Measurements from ENCODE around the gene NPS.

The NPS gene

GRCh38 chr10:127570036-127570435 is 20.9 kb downstream of the NPS start:
- Mint-ChIP-seq H3K9me3 (no peaks in the 10 kb centered on the region), H3K4me1 (ENCODE audit: low read depth) (no peaks in the 10 kb centered on the region), H3K27me3 (peaks cover 14% of the 10 kb centered on the region), H3K36me3 (ENCODE audit: low read depth) (no peaks in the 10 kb centered on the region), H3K4me3 (no peak overlapping the region), H3K27ac (no peak overlapping the region)
- intact Hi-C loops (cut with micrococcal nuclease), result no loop called here

- H3K4me3 Mint-ChIP-seq, result no peak overlapping the region
- H3K27ac Mint-ChIP-seq, result no peak overlapping the region
- intact Hi-C loops (cut with micrococcal nuclease), result no loop called here
- H3K27me3 Mint-ChIP-seq, result peaks cover 12% of the 10 kb centered on the region
- H3K4me1 Mint-ChIP-seq (ENCODE audit: low read depth), result no peaks in the 10 kb centered on the region
- H3K9me3 Mint-ChIP-seq, result no peaks in the 10 kb centered on the region
- no peaks in the 10 kb centered on the region for H3K36me3 Mint-ChIP-seq (ENCODE audit: low read depth)
Measured at GRCh38 chr10:127571386-127571785, 22.3 kb downstream of the NPS start.

- Mint-ChIP-seq H3K4me3 (no peak overlapping the region), H3K9me3 (no peaks in the 10 kb centered on the region), H3K4me1 (ENCODE audit: low read depth) (no peaks in the 10 kb centered on the region), H3K27me3 (peaks cover 6% of the 10 kb centered on the region), H3K27ac (no peak overlapping the region), H3K36me3 (ENCODE audit: low read depth) (no peaks in the 10 kb centered on the region)
- intact Hi-C loops (cut with micrococcal nuclease), result no loop called here
Measured at GRCh38 chr10:127576051-127576450, 26.9 kb downstream of the NPS start.

DNA sequence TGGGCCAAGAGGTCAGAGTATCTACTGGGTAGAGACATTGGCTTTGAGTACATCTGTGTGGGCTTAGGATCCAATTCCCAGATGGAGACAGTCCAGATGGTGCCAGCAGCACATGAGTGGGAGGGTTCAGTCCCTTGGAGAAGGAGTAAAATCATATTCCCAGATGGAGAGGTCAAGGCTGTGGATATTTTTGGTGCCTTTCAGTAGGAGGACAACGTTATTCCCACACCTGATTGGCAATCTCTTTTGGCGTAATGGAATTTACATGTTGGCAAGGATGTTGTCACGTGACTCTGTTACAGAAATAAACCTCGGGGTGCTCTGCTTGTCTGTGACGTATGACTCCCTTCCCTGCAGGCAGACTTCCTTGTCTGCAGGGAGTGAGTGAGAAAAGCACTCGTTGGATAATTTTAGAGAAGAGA is 27.6 kb downstream of the NPS start:
- intact Hi-C loops (cut with micrococcal nuclease), result no loop called here
- H3K27me3 Mint-ChIP-seq, result peaks cover 6% of the 10 kb centered on the region
- H3K27ac Mint-ChIP-seq, result no peak overlapping the region
- H3K4me3 Mint-ChIP-seq, result no peak overlapping the region
- H3K9me3 Mint-ChIP-seq, result no peaks in the 10 kb centered on the region
- H3K4me1 Mint-ChIP-seq (ENCODE audit: low read depth), result no peaks in the 10 kb centered on the region
- no peaks in the 10 kb centered on the region for H3K36me3 Mint-ChIP-seq (ENCODE audit: low read depth)

DNA sequence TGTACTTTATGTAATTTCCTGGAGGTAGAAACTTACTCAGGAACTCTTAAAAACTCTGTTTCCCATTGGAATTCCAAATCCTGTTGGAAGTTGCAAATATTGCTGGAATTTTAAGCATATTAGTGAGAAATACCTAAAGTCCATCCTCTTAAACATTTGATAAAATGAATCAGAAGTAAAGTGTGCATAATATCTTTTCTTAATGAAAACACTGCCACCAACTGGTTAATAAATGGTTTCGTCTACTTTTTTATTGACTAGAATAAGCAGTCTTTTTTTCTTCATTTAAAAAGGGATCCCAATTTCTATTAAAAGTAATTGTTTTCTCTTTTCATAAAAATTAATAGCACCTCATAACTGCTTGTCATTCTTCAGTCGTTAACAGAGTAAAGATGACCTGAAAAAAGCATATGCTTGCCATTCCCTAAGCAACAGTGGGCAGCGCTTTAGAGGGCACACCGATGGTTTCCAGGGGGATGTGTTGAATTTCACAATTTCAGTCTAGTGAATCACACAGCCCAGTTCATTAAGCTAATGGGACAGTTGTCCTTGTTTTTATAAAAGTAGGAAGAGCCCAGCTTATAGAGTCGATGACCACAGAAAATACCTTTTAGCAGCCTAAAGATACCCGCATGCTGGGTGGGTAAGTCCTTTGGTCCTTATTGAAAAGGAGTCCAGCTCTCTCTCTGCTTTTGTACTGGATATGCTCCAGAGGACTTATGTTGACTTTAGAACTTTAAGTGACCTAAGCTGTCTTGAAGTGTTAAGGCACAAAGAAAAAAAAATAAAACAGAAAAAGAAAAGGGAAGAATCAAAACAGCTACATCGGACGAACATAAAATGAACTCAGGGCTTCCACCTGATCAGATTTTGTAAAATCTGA is 28.5 kb downstream of the NPS start:
- H3K4me1 Mint-ChIP-seq (ENCODE audit: low read depth), result no peaks in the 10 kb centered on the region
- peaks cover 6% of the 10 kb centered on the region for H3K27me3 Mint-ChIP-seq
- intact Hi-C loops (cut with micrococcal nuclease), result no loop called here
- H3K27ac Mint-ChIP-seq, result no peak overlapping the region
- no peaks in the 10 kb centered on the region for H3K9me3 Mint-ChIP-seq
- H3K4me3 Mint-ChIP-seq, result no peak overlapping the region
- no peaks in the 10 kb centered on the region for H3K36me3 Mint-ChIP-seq (ENCODE audit: low read depth)

GRCh38 chr10:127578259-127578960 is 29.3 kb downstream of the NPS start:
- intact Hi-C loops (cut with micrococcal nuclease), result no loop called here
- Mint-ChIP-seq H3K4me1 (ENCODE audit: low read depth) (no peaks in the 10 kb centered on the region), H3K36me3 (ENCODE audit: low read depth) (no peaks in the 10 kb centered on the region), H3K4me3 (no peak overlapping the region), H3K27me3 (no peaks in the 10 kb centered on the region), H3K9me3 (no peaks in the 10 kb centered on the region), H3K27ac (no peak overlapping the region)

- Mint-ChIP-seq H3K4me3 (no peak overlapping the region), H3K9me3 (no peaks in the 10 kb centered on the region), H3K36me3 (ENCODE audit: low read depth) (no peaks in the 10 kb centered on the region), H3K27me3 (no peaks in the 10 kb centered on the region), H3K4me1 (ENCODE audit: low read depth) (no peaks in the 10 kb centered on the region), H3K27ac (no peak overlapping the region)
- intact Hi-C loops (cut with micrococcal nuclease), result no loop called here
Measured at GRCh38 chr10:127578961-127579305, 29.8 kb downstream of the NPS start.

- H3K27me3 Mint-ChIP-seq, result no peaks in the 10 kb centered on the region
- no peaks in the 10 kb centered on the region for H3K9me3 Mint-ChIP-seq
- no peak overlapping the region for H3K4me3 Mint-ChIP-seq
- intact Hi-C loops (cut with micrococcal nuclease), result no loop called here
- no peaks in the 10 kb centered on the region for H3K36me3 Mint-ChIP-seq (ENCODE audit: low read depth)
- H3K27ac Mint-ChIP-seq, result no peak overlapping the region
- no peaks in the 10 kb centered on the region for H3K4me1 Mint-ChIP-seq (ENCODE audit: low read depth)
Measured at GRCh38 chr10:127579640-127580039, 30.5 kb downstream of the NPS start.

DNA sequence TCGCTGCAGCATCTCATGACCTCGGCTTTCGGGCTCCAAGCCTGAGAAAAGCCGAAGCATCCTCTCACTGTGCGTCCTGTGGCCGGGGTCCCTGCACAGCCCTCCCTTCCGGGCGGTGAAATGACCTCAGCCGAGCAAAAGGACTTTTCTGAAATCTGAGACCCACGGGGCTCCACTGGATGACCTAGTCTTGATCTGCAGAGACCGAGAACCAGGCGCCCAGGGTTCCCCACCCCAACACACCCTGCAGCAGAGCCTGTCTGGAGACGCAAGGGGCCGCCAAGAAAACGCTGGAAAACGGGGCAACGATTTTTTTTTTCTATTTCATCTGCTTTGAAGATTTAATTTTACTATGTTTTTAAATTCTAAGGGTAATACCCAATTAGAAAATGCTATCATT is 31.7 kb downstream of the NPS start:
- Mint-ChIP-seq H3K4me3 (no peak overlapping the region), H3K9me3 (peaks cover under 1% of the 10 kb centered on the region), H3K27me3 (peaks cover 1% of the 10 kb centered on the region), H3K4me1 (ENCODE audit: low read depth) (no peaks in the 10 kb centered on the region), H3K36me3 (ENCODE audit: low read depth) (no peaks in the 10 kb centered on the region), H3K27ac (no peak overlapping the region)
- intact Hi-C loops (cut with micrococcal nuclease), result no loop called here

DNA sequence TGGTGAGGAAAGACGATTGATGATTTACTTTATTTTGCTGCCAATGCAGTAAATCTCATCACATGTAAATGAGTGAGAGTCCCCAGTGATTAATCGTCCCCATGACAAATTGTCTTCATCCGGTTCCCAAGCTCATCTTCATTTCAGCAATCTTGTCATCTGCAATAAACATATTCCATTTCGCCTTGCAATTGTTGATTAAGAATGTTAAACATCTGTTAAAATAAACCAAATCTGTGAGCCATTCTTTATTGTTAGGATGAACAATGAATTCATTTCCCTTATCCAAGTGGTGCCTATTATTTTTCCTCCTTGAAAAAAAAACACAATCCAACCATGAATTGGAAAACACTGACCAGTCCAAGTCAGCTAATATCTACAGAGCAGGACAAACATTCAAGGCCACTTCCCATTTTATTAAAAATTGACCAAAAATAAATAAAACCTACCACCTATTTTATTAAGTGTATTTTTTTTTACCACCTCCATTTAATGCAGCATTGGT is 36.5 kb downstream of the NPS start:
- Mint-ChIP-seq H3K27me3 (peaks cover 1% of the 10 kb centered on the region), H3K9me3 (peaks cover 13% of the 10 kb centered on the region), H3K27ac (no peak overlapping the region), H3K4me1 (ENCODE audit: low read depth) (no peaks in the 10 kb centered on the region), H3K4me3 (no peak overlapping the region), H3K36me3 (ENCODE audit: low read depth) (no peaks in the 10 kb centered on the region)
- intact Hi-C loops (cut with micrococcal nuclease), result no loop called here

GRCh38 chr10:127587668-127588365 is 38.7 kb downstream of the NPS start:
- peaks cover 13% of the 10 kb centered on the region for H3K9me3 Mint-ChIP-seq
- no peak overlapping the region for H3K27ac Mint-ChIP-seq
- intact Hi-C loops (cut with micrococcal nuclease), result no loop called here
- H3K4me3 Mint-ChIP-seq, result no peak overlapping the region
- H3K4me1 Mint-ChIP-seq (ENCODE audit: low read depth), result no peaks in the 10 kb centered on the region
- H3K27me3 Mint-ChIP-seq, result peaks cover 2% of the 10 kb centered on the region
- no peaks in the 10 kb centered on the region for H3K36me3 Mint-ChIP-seq (ENCODE audit: low read depth)

DNA sequence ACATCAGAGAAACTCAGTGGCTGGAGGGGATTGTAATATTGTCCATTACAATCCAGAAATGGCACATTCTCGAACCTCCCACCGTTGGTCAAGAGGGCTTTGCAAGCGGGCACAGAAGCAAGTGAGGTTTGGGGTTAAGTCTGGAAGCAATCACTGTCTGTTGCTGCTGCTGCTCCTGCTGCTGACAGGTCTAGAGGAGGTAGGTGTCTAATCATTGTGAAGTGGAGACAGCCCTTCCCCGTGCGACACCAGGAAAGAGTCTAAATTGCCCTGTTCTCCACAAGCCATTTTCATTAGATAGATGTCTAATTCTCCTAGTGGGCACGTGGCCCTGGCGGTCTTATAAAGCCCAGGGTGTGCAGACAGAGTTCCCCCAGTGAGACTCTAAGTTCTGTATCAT is 43.5 kb downstream of the NPS start:
- Mint-ChIP-seq H3K27me3 (peaks cover 1% of the 10 kb centered on the region), H3K9me3 (no peaks in the 10 kb centered on the region), H3K4me3 (no peak overlapping the region), H3K4me1 (ENCODE audit: low read depth) (no peaks in the 10 kb centered on the region), H3K36me3 (ENCODE audit: low read depth) (no peaks in the 10 kb centered on the region), H3K27ac (no peak overlapping the region)
- intact Hi-C loops (cut with micrococcal nuclease), result no loop called here

GRCh38 chr10:127600479-127600878 is 51.4 kb downstream of the NPS start:
- Mint-ChIP-seq H3K27me3 (no peaks in the 10 kb centered on the region), H3K4me1 (ENCODE audit: low read depth) (no peaks in the 10 kb centered on the region), H3K36me3 (ENCODE audit: low read depth) (no peaks in the 10 kb centered on the region), H3K27ac (no peak overlapping the region), H3K4me3 (no peak overlapping the region), H3K9me3 (no peaks in the 10 kb centered on the region)
- intact Hi-C loops (cut with micrococcal nuclease), result no loop called here
